CD4-positive, alpha-beta T cell treated with Interleukin-15 for 1 hour (primary cell): ENCODE measurements around the gene XXYLT1.

ENCODE experiments used
- DNase-seq: peaks from one replicate; pipeline ENCODE4 v3.0.0-alpha.2; 2020

Gene XXYLT1

DNA sequence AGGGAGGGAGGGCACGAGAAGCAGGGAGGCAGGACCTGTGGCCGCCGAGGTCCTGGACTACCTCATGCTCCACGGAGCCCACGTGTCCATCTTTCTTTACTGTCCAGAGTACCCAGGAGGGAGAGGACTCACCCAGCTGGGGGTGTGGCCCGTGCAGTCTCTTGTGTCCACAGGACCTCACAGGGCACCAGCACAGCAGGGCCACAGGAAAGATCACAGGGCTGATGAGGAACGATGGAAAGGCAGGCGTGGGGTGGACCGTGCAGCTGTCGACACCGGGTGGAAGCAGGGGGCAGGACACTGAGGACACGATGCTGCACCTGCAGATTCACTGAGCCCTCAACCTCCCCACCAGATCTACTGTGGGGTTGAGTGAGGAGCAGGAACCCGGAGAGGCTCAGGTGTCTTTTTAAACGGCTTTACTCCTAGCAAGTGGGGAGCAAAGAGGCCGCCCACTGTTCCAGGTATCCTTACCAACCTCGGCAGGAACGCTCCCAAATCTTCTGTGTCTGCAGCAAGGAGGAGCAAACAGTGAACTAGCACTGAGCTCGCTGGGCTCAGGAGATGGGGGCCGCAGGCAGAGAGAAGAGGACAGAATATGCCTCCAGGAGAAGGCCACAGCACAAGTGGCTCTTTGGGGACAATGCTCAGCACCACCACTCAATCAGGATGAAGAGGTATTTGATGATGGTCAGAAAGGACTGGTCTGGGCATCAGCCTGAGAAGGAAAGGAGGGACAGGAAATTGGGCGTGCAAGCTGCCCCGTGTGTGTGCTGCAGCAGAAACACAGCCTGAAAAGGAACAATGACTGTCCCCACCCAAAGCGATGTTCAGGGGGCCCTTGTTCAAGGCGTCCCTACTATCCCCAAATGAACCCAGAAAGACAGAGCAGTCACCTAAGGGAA, 198.8 kb downstream of the XXYLT1 start:
- DNase-seq, result no peak

DNA sequence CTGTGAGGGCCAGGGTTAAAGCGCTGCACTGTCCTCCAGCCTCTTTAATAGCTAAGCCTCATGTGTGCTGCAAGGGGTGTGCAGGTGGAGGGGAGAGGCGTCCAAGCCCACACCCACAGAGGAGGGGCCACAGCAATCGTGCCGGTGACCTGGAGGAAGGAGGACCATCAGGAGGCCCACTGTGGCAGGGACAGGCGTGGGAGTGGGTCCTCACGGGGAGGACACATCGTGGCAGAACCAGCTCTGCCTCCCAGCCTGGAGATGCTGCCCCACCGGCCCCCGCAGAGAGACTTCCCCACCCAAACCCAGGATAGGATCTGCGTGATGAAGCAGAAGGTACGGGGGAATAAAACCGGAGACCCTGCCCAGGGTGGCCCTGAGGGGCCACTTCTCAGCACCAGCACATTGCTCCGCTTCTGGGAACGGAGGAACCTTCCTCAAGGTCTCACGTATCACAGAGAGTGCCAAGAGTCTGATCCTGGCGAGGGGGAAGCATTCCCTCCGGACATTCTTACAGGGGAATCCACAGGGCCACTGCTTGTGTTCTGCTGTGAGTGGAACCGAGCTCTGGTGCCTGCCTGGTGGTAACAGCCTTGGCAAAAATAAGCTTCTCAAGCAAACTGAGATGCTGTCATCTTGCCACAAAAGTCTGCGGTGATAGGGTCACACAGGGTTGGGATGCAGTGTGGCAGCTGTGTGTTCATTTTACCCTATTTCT, 199.8 kb downstream of the XXYLT1 start:
- DNase-seq, result no peak

DNA sequence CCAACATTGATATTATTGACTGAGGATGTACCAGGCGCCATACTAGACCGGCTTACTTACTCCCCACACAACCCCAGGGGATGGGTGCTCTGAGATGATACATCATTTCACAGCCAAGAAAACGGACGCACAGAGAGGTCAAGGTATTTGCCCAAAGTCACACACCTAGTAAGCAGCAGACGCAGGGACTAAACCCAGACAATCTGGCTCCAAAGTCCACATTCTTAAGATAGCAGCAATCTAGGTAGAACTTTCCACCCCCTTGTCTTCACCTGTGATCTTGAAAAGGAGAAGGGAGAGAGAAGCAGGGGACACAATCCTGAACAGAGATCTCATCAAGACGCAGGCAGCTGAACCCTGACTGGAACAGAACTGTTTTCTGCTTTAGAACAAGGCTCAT, 200.6 kb downstream of the XXYLT1 start:
- no peak for DNase-seq

DNA sequence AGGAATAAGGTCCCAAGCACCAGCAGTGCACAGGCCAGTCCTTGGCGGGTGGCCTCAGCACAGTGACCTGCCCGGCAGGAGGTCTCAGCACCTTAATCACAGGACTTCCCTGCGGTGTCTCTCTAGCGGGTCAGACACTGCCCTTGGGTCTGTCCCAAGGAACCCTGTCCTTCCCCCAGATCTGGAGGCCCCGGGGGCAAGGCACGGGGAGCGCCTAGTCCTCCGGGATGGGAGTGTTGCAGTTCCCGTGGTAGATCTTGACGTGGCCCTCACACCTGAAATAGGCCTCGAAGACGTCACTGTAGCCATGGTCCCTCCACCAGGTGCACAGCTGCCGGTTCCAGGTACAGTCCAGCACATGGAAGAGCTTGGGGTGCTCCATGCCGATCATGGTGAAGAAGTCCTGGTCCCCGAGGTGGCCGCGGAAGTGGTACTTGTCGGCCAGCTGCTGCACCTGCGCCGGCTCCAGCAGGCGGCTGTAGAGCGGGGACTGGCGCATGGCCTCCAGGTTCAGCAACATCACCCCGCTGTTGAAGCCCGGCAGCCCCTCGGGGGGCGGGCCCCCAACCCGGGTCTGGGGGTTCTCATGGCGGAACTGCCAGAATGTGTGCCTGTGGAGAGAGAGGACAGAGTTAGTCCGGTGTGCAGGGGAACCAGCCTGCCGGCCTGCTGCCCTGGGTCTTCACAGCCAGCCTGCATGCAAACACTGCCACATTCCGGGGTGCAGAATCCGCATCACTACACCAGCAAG, 201.3 kb downstream of the XXYLT1 start:
- DNase-seq, result no peak

DNA sequence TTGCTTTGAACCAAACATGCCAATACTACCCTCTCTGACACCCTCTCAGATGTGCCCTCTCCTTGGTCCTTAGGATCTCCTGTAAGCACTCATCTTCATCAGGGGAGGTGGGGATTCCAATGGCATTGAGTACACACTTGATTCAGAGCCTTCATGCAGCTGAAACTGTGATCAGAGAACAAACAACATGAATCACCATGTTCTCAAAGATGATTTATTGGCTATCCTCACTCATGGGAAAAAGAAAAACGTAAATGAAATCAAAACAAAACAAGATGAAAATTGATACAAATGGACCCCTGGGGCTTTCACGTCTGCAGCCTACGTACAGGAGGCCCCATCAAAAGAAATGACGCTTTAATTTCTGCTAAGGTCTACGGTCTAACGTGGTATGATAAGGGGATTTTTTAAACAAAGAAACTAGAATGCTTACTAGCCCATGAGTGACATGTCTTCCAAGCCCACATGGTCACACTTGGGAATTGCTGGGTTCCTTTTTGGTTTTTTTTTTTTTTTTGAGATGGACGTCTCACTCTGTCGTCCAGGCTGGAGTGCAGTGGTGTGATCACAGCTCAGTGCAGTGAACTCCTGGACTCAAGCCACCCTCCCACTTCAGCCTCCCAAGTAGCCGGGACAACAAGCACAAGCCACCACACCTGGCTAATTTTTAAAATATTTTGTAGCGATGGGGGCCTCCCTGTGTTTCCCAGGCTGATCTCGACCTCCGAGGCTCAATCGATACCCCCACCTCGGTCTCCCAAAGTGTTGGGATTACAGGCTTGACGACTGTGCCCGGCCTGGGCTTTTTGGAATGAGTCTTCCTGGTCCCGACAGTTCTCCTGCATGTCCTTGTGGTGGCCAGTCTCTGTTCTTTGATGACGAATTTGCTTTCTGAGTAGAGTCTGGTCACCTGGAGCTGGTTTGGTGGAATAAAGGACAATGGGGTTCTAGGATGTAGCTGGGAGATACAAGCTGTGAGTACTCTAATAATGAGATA, 202.6 kb downstream of the XXYLT1 start:
- DNase-seq, result no peak

DNA sequence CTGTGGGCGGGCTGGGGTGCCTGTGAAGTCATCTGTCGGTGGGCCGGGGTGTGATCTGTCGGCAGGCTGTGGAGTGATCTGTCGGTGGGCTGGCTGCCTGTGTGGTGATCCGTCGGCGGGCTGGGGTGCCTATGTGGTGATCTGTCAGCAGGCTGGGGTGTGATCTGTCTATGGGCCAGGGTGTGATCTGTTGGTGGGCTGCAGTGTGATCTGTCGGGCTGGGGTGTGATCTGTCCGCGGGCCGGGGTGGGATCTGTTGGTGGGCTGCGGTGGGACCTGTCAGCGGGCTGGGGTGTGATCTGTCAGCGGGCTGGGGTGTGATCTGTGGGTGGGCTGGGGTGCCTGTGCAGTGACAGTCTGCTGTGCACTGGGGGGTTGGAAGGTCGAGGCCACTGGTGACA, 204.5 kb downstream of the XXYLT1 start:
- no peak for DNase-seq

DNA sequence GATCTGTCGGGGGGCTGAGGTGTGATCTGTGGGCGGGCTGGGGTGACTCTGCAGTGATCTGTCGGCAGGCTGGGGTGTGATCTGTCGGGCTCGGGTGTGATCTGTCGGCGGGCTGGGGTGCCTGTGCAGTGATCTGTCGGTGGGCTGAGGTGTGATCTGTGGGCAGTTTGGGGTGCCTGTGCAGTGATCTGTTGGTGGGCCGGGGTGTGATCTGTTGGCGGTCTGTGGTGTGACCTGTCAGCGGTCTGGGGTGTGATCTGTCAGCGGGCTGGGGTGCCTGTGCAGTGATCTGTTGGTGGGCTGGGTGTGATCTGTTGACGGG, 205.1 kb downstream of the XXYLT1 start:
- DNase-seq, result no peak

DNA sequence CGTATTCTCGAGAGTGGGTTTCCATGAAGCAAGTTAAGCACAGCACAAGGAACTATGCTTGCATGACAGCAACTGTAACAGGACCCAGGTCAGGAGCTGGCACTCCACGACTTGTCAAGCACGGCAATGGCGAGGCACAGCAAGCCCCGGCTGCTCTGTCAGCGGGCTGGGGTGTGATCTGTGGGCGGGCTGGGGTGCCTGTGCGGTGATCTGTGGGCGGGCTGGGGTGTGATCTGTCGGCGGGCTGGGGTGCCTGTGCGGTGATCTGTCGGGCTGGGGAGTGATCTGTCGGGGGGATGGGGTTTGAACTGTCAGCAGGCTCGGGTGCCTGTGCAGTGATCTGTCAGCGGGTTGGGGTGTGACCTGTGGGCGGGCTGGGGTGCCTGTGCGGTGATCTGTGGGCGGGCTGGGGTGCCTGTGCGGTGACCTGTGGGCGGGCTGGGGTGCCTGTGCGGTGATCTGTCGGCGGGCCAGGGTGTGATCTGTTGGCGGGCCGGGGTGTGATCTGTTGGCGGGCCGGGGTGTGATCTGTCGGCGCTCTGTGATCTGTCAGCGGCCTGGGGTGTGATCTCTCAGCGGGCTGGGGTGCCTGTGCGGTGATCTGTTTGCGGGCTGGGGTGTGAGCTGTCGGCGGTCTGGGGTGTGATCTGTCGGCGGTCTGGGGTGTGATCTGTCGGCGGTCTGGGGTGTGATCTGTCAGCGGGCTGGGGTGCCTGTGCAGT, 205.7 kb downstream of the XXYLT1 start:
- DNase-seq, result no peak

DNA sequence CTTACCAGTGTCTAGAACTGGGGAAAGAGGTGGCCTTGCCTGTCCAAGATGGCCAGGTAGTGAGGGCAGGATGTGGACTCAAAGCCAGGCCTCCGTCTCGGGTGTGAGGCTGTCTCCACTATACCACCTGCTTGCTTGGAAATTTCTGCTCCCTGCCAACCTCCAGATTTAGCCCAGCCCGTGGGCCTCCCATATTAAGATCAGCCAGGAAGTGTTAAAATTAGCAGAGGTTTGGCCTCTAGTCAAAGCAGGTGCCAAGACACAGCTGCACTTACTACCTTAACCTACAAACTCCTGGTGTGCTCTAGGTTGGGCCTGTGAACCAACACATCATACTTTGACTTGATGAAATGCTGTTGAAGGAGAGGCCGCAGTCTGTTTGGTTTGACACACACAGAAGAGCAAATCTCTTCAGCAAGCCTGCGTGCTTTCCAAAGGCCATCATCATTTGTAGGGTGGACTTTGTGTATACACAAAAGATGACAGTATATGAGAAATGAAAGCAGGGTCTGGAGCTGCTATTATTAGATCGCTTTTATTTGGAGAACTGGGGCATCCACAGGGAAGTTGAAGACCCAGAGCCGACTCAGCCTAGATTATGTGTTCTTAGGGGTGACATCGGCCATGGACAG, 206.5 kb downstream of the XXYLT1 start:
- no peak for DNase-seq

DNA sequence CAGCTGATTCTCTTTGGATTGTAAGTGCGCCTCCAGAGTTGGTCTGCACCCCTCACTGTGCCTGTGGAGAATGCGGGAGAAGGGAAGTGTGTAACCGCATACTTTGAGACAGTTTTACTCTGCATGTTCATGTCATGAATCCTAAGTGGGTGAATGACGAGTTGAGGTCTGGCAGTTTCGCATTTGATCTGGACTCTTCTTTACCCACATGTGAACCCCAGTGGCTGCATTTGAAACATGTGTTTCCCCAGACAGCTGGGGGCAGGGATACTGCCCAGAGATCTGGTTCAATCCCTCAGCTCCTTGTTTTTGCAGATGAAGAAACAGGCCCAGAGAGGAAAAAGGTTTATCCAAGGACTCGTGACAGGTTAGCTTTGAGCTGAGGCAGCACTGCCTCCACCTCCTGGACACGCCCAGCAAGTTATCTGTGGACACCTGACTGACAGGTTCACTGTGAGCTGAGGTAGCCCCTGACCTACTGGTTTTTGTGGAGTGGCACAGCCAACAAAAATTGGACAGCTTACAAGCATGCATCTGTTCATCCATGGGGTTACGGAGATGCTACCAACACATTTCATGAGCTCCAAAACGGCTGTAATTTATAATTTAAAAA, 207.3 kb downstream of the XXYLT1 start:
- no peak for DNase-seq

DNA sequence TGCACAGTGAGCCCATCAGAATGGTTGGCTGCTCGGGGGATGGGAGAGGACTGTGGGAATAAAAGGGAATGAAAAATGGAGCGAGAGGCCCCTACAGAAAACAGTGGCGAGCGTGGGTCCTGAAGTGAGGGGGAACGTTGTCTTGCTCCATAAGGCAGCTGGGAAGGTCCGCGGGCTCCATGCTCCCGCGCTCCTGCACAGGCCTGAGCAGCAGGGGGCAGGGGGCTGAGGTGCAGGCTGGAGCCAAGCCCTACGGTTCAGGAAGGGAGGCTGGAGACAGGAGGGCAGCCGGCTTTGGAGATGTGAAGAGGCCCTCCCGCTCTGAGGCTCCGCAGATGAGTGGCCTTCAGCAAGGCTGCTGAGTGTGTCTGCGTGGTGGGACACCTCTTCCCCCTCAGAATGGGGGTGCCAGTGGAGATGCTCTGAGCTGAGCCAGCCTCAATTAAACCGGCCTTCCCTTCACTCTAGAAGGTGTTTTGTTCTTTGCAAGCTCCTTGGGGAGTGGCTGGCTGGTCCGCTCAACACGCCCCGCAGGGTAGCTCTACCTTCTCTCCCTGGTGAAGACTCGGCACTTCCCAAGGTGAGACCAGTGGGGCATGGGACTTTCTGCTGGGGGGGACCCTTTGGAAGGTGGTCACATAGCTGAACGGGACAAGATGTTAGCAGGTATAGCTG, 208.0 kb downstream of the XXYLT1 start:
- DNase-seq, result no peak

DNA sequence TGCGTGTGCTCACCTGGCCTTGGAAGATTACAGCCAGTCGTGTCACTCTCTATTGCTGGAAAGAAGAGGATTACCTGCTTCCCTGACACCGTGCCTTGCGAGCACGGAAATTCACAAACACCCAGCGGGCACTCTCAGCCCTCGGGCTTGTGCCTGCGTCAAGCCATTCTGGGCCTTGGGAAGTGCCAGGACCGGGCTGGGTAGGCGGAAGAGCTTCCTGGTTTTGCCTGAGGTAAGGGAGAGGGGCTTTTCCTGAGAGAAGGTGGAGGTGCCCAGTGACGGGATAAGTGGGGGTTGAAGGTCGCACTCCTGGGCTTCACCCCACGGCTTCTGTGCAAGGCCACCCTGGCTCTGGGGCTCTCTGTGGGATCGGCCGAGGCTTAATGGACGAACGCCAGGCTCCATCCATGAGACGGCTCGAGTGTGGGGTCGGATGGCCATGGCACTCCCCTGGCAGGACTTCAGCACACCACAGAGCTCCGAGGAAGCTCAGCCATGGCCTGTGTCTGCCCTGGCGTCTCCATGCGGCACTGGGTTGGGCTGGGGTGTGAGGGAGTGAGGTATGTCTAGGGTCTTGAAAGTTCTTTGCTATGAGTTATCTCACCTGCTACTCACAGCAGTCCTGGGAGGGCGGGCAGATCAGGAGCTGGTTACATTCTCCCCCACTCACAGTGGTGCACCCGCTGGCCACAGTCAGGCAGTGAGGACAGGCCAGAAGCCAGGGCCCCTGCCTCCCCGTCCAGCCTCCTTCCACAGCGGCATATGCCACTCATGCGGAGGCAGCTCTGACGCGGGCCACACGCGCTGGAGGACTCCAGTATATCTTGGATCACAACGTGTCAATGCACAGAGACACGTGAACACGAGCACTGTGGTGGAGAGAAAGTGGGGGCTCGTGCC, 209.0 kb downstream of the XXYLT1 start:
- no peak for DNase-seq

DNA sequence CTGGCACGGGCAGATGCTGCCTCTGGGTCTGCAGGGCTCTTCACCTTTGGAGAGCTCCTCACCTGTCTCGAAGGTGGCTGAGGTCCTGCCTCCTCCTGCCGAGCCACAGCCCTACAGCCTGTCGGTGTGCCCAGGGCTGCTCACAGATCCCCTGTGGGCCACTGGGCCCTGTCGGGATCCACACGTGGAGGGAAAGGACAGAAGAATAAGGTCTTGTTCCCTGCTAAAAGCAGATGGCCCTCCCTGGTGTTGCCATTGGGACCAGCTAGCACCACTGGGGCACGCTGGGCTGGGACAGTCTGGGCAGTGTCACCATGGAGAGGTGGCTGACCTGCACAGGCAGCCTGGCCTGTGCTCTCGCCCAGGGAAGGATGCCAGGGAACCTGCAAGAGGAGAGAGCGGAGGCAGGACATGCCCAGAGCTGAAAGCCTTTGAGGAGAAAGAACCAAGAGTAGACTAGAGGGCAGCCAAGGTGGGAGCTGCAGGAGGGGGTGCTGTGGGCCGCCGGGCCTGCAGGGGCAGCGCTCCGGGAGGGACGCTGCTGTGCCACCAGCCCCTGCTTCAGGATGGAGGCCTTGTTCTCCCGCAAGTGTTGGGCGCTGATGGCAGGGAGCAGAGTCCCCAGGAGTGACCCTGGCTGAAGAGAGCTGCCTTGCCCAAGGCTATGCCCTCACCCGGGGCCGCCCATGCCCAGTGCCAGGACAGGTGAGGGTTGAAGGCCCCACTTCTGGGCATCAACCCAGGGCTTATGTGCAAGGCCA, 210.2 kb downstream of the XXYLT1 start:
- DNase-seq, result no peak

DNA sequence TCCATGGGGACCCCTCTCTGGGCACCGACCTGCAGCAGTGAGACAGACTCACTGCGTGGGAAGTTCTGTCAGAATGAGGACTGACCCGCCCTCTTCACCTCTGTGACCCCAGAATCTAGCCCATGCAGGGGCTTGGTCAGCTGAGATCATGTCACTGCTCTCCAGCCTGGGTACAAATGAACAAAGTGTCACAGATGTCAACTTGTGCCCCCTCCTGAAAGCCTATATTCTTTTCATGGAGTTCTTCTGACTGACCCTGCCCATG, 210.8 kb downstream of the XXYLT1 start:
- DNase-seq, result no peak

DNA sequence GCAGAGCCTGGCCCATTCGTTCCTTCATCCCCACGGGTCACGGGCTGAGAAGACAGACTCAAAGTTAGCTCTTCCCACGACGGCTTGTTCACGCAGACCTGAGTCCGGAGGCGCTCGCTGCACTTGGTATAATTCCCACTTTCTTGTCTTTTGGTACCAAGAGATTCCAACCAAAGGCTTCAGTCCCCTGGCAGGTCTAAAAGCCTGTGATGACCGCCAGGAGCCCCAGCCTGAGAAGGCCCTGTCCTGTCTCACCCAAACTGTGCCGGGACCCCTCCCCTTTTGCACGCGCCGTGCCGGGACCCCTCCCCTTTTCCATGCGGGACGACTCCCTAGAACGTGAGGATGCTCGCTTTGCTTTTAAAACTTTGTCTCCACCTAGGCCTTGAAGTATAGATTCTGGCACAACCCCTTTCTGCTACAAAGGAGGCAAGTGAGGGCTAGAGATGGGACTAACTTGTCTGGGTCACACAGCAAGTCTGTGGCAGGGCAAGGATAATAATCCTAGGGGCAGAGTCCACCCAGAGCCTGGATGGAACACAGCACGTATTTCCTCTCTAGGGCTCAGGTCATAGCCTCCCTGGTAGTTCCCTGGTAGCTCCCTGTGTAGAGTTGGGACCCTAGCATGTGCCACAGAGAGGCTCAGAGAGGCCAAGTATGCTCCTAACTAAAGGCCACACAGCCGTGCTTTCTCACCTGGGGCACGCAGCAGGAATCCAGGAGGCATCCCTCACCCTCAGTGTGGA, 211.3 kb downstream of the XXYLT1 start:
- no peak for DNase-seq

DNA sequence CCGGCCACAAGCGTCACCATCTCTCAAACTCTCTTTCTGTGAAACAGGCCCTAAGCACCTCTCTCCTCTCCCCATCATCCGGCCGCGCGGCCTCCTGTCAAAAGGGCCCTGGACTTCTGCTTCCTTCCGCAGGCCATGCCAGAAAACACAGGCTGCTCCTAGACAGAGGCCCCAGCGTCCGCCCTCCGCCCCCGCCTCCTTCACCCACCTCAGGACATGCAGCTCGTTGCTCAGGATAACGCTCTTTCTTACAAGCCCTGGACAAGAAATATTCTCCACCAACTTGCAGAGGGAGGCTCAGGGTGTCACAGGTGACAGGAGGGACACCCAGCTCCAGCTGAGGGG, 212.0 kb downstream of the XXYLT1 start:
- DNase-seq, result no peak

DNA sequence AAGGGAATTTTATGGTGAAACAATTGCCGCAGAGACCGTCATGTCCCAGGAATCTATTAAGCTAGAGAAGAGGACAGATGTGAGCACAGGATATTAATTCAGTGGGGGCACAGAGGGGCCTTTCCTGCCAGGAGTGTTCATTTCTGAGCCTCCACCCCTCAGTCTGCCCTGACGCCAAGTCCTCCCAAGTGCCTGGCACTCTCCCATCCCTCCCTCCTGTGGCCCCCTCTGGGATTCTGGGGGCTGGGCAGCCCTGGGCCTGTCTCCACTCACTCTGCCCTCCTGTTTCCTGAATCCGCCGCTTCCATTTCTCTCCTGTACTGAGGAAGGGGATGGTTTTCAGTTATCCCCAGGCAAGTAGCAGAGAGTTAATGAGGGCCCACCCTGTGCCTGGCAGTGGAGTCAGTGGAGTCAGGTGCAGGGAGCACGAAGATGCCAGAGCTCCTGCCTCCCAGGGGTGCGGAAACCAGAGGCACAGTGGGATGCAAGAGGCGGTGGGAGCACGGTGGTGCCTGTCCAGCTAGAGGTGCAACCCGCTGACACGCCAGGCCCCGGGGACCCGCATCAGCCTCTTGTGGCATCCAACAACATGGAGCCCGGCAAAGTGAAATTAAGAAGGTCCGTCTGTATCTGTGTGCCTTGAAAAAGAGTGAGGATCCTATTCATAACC, 212.5 kb downstream of the XXYLT1 start:
- DNase-seq, result no peak
